HAP-1 (cell line): ENCODE results near the gene NCOA3.
A peak's percentile ranks its signal among the peaks of the same experiment; 100 is the strongest.
"Not testable (repeated sequence)": the region's sequence is repeated elsewhere in the genome, so short reads cannot be mapped to it uniquely, and the experiment has no call there.

ENCODE experiments used
- DNase-seq, 2 experiments: peaks; one replicate each; pipeline ENCODE4 v3.0.0-alpha.2; 2016 to 2020; ENCODE audit warnings: low spot score in 2 of 2
- H3K27me3 ChIP-seq: fragments of 250-450 bp; sonication (Bioruptor Pico); 2 replicates; pipeline ENCODE4 v1.5.1; 2020; ENCODE audit warnings: low read depth, mild to moderate bottlenecking, moderate library complexity
- H3K36me3 ChIP-seq: fragments of 250-450 bp; sonication (Bioruptor Pico); replicated peaks from 2 replicates; pipeline ENCODE4 v1.5.1; 2020; ENCODE audit warnings: mild to moderate bottlenecking
- H3K4me1 ChIP-seq: fragments of 250-450 bp; sonication (Bioruptor Pico); 2 replicates; pipeline ENCODE4 v1.5.1; 2020; ENCODE audit warnings: mild to moderate bottlenecking
- H3K4me3 ChIP-seq: fragments of 250-450 bp; sonication (Bioruptor Pico); 2 replicates; pipeline ENCODE4 v1.5.1; 2020; ENCODE audit warnings: mild to moderate bottlenecking, moderate library complexity
- H3K9me3 ChIP-seq: fragments of 250-450 bp; sonication (Bioruptor Pico); 2 replicates; pipeline ENCODE4 v1.5.1; 2020; ENCODE audit warnings: mild to moderate bottlenecking, moderate library complexity
- in situ Hi-C: fragments of 300-500 bp; cut with MboI; formaldehyde crosslinking; loops from 3 replicates; pipeline ENCODE4 v1.14.3; 2020; ENCODE audit warnings: low sequenced_read_pairs, inconsistent platforms, mixed read lengths

NCOA3 gene

DNA sequence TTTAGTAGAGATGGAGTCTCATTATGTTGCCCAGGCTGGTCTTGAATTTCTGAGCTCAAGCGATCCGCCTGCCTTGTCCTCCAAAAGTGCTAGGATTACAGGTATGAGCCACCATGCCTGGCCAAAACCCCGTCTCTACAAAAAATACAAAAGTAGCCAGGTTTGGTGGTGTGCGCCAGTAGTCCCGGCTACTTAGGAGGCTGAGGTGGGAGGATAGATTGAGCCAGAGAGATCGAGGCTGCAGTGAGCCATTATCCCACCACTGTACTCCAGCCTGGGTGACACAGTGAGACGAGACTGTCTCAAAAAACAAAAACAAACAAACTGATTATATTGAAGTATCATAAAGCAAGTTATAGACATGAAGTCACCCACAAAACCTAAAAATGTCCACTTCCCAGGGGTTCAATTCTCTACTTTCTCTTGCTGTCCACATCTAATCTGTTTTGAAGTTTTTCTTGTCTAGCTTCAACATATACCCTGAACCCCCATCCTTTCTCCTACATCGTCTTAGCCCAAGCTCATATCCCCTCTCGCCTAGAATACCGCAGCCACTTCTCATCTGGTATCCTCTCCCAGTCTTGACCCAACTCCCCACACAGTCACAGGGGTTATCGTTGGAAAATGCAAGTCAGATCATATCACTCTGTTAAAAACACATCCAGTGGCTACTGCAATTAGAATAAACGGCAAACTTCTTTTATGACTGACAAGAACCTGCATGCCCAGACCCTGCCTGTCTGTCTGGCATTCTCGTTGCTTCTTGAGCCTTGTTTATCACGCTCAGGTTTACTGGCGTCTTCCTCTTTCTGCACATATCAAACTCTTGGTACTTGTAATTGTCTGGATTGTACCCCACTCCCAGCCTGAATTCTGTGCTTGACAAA lies 20.1 kb upstream of the NCOA3 start:
- no peak for DNase-seq
- H3K9me3 ChIP-seq: no peaks in the 10 kb centered on the region
- no peaks in the 10 kb centered on the region for H3K27me3 ChIP-seq
- H3K36me3 ChIP-seq: no peaks in the 10 kb centered on the region
- no peak overlapping the region for H3K4me3 ChIP-seq
- H3K4me1 ChIP-seq: no peaks in the 10 kb centered on the region
- in situ Hi-C loops: no loop called here

DNA sequence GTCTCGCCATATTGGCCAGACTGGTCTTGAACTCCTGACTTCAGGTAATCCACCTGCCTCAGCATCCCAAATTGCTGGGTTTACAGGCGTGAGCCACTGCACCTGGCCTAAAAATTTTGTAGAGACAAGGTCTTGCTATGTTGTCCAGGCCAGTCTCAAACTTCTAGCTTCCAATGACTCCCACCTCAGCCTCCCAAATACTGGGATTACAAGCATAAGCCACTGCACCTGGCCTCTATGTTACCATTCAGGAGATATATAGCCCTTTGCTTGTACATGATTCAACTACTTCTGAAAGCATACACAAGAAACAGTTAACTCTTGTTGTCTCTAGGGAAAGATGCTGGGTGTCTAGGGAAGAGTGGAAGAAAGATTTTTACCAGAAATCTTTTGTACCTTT lies 19.0 kb upstream of the NCOA3 start:
- in situ Hi-C loops: no loop called here
- no peaks in the 10 kb centered on the region for H3K4me1 ChIP-seq

DNA sequence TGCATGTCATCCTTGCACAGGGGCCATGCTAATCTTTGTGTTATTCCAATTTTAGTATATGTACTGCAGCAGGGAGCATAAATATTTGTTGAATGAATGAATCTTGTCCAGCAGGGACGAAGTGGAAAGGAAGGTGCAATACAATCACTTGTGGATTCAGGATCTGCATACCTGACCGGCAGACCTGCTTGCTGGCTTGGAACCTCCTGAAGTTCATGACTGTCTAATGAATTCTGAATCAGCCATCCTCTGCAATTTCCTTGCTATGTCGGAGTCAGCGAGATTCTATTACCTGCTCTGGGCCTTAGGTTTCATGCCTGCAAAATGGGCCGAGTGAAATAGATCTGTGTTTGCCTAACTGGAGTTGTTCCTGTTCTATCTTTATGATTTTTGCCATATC lies 17.4 kb upstream of the NCOA3 start:
- H3K4me3 ChIP-seq: no peak overlapping the region
- no peaks in the 10 kb centered on the region for H3K4me1 ChIP-seq
- no peaks in the 10 kb centered on the region for H3K27me3 ChIP-seq
- no peaks in the 10 kb centered on the region for H3K9me3 ChIP-seq
- in situ Hi-C loops: no loop called here
- no peaks in the 10 kb centered on the region for H3K36me3 ChIP-seq
- no peak for DNase-seq

More for the DNA sequence above, 19.0 kb upstream of the NCOA3 start:
- Histone ChIP-seq H3K27me3 (no peaks in the 10 kb centered on the region), H3K9me3 (no peaks in the 10 kb centered on the region), H3K4me3 (no peak overlapping the region), H3K36me3 (no peaks in the 10 kb centered on the region)
- DNase-seq: no peak

DNA sequence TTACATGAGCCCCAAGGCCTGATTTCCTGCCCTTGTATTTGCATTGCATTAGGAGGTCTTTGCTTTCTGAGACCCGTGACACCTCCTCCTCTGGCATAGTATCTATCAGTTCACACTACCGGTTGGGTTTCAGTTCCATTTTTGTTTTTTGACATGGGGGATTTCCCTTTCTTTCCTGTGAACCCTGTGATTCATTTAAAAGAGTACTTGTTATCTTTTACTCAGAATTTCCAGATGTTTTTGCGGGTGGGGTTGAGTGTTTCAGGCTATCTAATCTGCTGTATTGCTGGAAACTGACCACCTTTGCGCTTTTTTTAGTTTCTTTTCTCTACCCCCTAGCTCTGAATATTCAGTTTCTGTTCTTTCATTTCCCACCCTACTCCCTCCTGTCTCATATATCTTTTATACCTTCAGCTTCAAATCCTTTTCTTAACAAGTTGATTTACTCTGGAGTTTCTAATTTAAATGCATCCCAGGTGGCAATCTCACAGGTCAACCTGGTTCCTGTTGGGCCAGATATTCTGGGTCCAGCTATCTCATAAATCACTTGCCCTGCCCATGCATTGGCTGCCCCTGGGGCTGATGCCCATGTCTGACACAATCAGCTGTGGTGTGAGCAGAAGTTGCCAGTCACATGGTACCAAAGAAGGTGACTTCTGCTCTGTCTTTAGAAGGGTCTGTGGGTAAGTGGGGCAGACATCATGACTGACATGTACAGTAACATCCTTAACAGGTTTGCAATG lies 14.3 kb upstream of the NCOA3 start:
- H3K4me3 ChIP-seq: no peak overlapping the region
- DNase-seq: no peak
- in situ Hi-C loops: no loop called here

DNA sequence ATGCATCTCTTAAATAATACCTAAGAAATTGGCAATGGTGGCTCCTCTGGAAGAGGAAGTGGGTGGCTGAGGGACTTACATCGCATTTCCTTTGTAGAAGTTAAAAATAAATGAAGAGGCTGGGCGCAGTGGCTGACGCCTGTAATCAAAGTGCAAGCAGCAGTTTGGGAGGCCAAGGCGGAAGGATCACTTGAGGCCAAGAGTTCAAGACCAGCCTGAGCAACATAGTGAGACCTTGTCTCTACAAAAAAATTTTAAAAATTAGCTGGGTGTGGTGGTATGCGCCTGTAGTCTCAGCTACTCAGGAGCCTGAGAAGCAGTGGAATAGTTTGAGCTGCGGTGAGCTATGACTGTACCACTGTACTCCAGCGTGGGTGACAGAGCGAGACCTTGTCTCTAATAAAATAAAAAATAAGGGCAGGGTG lies 12.2 kb upstream of the NCOA3 start:
- Histone ChIP-seq H3K27me3 (no peaks in the 10 kb centered on the region), H3K4me3 (no peak overlapping the region), H3K36me3 (no peaks in the 10 kb centered on the region), H3K9me3 (no peaks in the 10 kb centered on the region), H3K4me1 (peaks cover 9% of the 10 kb centered on the region)
- no peak for DNase-seq
- in situ Hi-C loops: no loop called here

More for the DNA sequence above, 14.3 kb upstream of the NCOA3 start:
- Histone ChIP-seq H3K36me3 (no peaks in the 10 kb centered on the region), H3K27me3 (no peaks in the 10 kb centered on the region), H3K4me1 (no peaks in the 10 kb centered on the region), H3K9me3 (no peaks in the 10 kb centered on the region)

DNA sequence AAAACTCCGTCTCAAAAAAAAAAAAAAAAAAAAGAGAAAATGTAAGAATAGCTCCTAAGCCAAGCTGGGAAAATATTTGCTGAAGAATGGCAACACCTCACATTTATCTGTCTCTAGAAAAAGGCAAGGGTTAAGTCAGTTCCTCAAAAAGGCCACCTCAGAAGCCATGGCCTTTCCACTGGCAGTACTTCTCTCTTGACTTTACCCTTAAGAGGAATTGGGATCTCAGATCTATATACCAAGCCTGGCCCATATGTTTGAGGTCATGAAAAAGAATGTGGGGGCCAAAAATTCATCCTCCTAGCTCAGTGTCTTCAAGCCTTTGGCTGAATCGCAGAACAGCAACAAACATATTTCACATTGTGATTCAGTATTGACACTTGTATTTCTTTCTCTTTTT lies 10.9 kb upstream of the NCOA3 start:
- no peak for DNase-seq
- Histone ChIP-seq H3K4me3 (no peak overlapping the region), H3K9me3 (no peaks in the 10 kb centered on the region), H3K36me3 (no peaks in the 10 kb centered on the region), H3K4me1 (peaks cover 9% of the 10 kb centered on the region), H3K27me3 (no peaks in the 10 kb centered on the region)
- in situ Hi-C loops: no loop called here

DNA sequence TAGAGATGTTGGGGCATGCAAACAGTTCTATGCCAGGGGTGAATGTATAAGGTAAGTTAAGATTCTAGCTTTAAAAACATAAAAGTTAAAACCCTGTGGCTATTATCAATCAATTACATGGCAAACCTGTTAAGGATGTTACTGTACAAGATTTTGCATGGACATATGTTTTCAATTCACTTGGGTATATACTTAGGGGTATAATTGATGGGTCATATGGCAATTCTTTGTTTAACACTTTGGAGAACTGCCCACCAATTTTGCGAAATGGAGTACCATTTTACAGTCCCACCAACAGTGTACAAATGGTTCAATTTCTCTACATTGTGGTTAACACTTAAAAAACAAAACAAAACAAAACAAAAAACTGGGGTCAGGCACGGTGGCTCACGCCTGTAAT lies 9.4 kb upstream of the NCOA3 start:
- Histone ChIP-seq H3K4me3 (no peak overlapping the region), H3K27me3 (no peaks in the 10 kb centered on the region), H3K36me3 (no peaks in the 10 kb centered on the region), H3K9me3 (no peaks in the 10 kb centered on the region), H3K4me1 (peaks cover 9% of the 10 kb centered on the region)
- no peak for DNase-seq
- in situ Hi-C loops: no loop called here

DNA sequence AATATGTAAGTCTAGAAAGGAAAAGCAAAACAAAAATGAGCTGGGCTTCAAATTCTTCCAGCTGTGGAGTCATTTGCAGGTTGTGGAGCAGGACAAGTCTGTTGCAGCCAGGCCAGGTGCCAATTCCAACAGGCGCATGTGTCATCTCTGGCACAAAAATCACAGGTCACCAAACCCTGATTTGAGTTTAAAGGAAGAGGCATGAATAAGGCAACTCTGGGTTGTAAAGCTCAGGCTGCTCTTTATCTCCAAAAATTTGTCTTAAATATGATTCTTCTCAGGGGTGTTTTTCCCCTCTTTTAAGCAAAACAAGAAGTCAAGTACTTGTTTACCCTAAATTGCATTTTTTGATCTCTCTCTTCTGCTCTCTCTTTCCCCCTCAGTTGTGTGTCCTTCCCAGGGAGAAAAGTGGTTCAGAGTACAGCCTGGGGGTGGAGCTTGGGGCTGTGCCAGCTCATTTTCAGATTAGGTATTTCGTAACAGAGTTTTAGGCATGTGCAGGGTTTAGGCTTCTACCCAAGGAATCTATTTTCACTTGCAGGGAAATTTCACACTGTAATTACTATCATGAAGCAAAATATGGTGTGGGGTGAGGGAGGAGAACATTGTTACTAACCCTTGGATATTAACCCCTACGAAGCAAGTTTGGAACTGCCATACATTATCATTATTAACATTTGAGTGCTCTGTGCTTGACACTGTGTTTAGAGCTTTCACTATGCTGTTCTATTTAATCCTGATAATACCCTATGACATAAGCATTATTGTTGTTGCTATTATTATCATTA lies 8.3 kb upstream of the NCOA3 start:
- no peaks in the 10 kb centered on the region for H3K9me3 ChIP-seq
- H3K4me3 ChIP-seq: no peak overlapping the region
- DNase-seq: peak; percentile 71 to 86
- no peaks in the 10 kb centered on the region for H3K27me3 ChIP-seq
- in situ Hi-C loops: no loop called here
- no peaks in the 10 kb centered on the region for H3K36me3 ChIP-seq
- peaks cover 9% of the 10 kb centered on the region for H3K4me1 ChIP-seq

DNA sequence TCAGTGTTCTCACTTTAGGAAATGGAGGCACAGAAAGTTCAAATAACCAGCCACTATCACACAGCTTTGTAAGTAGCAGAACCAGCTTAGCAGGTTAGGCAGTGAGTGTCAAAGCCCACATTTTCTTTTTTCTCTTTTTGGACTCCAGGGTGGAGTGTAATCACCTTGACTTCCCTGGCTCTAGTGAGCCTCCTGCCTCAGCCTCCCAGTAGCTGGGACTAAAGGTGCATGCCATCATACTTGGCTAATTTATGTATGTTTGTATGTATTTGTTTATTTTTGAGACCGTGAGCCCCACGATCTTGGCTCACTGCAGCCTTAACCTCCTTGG lies 7.8 kb upstream of the NCOA3 start:
- H3K36me3 ChIP-seq: no peaks in the 10 kb centered on the region
- H3K27me3 ChIP-seq: no peaks in the 10 kb centered on the region
- in situ Hi-C loops: no loop called here
- H3K4me1 ChIP-seq: peaks cover 9% of the 10 kb centered on the region
- DNase-seq: no peak
- no peak overlapping the region for H3K4me3 ChIP-seq
- no peaks in the 10 kb centered on the region for H3K9me3 ChIP-seq

DNA sequence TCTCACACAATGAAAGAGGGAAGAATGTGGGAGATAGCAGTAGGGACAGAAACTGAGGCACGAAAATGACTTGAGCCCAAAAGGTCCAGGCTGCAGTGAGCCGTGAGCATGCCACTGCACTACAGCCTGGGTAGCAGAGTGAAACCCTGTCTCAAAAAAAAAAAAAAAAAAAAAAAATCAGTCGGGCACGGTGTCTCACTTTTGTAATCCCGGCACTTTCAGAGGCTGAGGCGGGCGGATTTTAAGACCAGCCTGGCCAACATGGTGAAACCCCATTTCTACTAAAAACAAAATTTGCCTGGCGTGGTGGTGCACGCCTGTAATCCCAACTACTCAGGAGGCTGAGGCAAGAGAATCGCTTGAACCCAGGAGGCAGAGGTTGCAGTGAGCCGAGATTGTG lies 7.1 kb upstream of the NCOA3 start:
- DNase-seq, in situ Hi-C loops, H3K4me1 ChIP-seq, H3K36me3 ChIP-seq, H3K9me3 ChIP-seq, H3K4me3 ChIP-seq, H3K27me3 ChIP-seq: not testable (repeated sequence)

DNA sequence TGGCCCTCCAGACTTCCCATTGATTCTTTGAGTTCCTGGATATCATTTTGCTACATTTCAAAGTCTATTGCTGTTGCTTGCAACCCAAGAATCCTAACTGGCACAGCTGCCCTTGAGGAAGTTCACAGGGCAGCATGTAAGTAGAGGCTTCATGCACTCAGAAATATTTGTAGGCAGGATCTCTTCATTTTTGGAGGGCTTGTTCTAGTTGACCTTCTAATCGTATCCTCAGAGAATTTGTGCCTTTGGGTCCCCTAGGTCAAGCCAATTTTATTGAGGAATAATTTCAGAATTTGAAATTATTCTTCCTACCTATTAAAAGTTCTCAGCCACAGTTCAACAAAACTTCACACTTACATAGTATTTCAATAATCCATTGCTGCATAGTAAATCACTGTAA lies 5.6 kb upstream of the NCOA3 start:
- in situ Hi-C loops: no loop called here
- Histone ChIP-seq H3K9me3 (no peaks in the 10 kb centered on the region), H3K4me1 (peaks cover 17% of the 10 kb centered on the region), H3K4me3 (no peak overlapping the region), H3K27me3 (no peaks in the 10 kb centered on the region), H3K36me3 (no peaks in the 10 kb centered on the region)
- DNase-seq: no peak

DNA sequence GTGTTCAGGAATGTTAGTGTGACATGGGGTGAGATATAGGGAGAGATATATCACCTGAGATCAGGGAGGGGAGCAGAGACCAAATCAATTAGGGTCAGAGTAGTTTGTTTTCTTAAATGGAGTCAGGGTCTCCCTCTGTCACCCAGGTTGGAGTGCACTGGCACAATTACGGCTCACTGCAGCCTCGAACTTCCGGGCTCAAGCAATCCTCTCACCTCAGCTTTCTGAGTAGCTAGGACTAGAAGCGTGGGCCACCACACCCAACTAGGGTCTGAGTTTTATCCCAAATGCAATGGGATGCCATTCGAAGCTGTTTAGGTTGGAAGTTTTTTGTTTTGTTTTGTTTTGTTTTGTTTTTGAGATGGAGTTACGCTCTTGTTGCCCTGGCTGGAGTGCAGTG lies 3.1 kb upstream of the NCOA3 start:
- H3K4me3 ChIP-seq: no peak overlapping the region
- H3K36me3 ChIP-seq: no peaks in the 10 kb centered on the region
- no peaks in the 10 kb centered on the region for H3K9me3 ChIP-seq
- H3K4me1 ChIP-seq: peaks cover 21% of the 10 kb centered on the region
- in situ Hi-C loops: no loop called here
- no peak for DNase-seq
- H3K27me3 ChIP-seq: no peaks in the 10 kb centered on the region

DNA sequence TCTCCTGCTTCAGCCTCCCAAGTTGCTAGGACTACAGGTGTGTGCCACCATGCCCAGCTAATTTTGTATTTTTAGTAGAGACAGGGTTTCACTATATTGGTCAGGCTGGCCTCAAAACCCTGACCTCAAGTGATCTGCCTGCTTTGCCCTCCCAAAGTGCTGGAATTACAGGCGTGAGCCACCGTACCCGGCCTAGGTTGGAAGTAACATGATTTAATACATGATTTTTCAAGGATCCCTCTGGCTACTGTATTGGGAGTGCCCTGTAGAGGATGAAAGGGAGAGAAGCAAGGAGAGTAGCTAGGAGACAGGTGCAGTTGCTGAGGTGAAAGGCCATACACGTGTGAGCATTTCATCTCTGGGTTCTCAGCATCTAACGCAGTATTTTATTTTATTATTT lies 2.6 kb upstream of the NCOA3 start:
- Histone ChIP-seq H3K9me3 (no peaks in the 10 kb centered on the region), H3K4me1 (peaks cover 22% of the 10 kb centered on the region), H3K36me3 (no peaks in the 10 kb centered on the region), H3K27me3 (no peaks in the 10 kb centered on the region), H3K4me3 (no peak overlapping the region)
- in situ Hi-C loops: no loop called here
- no peak for DNase-seq

DNA sequence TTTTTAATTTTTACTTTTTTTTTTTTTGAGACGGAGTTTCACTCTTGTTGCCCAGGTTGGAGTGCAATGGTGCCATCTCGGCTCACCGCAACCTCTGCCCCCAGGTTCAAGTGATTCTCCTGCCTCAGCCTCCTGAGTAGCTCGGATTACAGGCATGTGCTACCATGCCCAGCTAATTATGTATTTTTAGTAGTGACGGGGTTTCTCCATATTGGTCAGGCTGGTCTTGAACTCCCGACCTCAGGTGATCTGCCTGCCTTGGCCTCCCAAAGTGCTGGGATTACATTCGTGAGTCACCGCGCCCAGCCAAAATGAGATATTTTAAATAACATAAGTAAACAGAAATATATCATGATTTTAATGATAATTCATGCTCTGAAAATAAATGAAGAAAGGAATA lies 1.6 kb upstream of the NCOA3 start:
- in situ Hi-C loops, DNase-seq, H3K27me3 ChIP-seq, H3K4me3 ChIP-seq, H3K36me3 ChIP-seq, H3K9me3 ChIP-seq: not testable (repeated sequence)
- H3K4me1 ChIP-seq: peaks cover 24% of the 10 kb centered on the region
